ENCODE data around the gene LRRC56.

Gene LRRC56

DNA sequence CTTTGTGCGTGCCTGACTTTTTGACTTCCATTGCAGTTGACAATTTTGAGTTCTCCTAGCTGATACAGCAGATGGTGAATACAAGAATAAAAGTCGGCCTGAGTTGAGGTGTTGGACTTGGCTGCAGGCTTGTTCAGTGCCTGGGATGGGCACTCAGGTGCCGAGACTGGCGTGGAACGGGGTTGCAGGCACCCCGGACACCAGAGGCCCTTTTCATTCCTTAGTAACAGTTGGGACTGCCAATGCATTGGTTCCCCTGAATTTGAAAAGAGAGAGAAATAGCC is 40.2 kb downstream of the LRRC56 start:
- no peak for DNase-seq

DNA sequence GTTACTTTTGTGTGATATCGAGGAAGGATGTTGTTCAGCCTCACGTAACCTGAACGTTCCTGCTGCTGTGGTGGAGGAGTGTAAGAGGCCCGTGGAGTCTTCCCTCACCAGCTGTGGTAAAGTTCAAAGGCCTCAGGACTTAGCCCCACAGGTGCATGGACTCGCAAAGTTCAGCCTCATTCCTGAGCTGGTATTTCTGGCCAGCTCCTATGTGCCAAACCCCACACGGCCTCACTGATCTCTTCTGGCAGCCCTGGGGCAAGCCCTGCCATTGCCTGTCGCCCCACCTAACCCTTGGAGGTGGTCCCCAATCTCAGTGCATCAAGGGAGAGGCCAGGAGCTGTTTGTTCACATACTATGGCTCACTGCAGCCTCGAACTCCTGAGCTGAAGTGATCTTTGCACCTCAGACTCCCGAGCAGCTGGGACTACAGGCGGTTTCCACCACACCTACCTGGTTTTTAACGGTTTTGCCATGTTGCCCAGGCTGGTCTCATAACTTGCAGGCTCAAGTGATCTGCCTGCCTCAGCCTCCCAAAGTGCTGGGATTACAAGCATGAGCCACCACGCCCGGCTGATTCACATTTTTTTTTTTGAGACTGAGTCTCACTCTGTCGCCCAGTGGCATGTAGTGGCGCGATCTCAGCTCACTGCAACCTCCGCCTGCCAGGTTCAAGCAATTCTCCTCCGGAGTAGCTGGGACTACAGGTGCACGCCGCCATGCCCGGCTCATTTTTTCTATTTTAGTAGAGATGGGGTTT is 41.1 kb downstream of the LRRC56 start:
- no peak for DNase-seq

DNA sequence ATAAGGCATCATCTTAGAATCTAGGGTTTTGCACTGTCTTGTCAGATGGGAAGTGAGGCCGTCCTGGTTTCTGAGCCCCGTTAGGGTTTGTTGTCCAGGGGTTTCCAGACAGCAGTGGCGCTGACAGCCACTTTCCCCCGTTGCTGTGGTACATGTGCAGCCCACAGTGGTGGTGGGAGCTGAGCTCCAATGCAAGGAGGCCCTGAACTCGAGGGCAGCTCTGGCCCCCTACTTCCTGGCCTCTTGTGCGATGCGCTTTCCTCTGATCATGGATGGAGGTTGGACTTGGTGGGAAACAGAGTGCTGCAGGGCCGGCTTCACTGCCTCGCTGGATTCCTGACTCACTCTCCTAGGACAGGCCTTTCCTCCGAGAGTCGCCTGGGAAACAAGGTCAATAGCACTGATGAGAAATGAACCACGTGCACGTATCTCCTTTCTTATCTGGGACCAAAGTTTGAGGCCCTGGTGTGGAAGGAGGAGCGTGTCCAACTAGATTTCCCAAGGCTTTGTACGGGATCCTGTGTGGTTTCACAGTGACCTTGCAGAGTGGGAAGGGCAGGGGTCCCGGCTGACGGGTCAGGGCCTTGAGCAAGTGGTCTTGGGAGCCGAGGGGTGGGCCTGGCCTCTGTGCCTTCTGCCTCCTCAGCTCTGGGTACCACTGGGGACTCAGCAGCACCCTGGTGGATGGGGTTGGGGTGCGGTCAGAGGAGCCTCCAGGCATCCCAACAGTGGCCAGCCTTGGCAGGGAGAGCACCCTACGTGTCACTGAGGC is 42.7 kb downstream of the LRRC56 start:
- no peak for DNase-seq

DNA sequence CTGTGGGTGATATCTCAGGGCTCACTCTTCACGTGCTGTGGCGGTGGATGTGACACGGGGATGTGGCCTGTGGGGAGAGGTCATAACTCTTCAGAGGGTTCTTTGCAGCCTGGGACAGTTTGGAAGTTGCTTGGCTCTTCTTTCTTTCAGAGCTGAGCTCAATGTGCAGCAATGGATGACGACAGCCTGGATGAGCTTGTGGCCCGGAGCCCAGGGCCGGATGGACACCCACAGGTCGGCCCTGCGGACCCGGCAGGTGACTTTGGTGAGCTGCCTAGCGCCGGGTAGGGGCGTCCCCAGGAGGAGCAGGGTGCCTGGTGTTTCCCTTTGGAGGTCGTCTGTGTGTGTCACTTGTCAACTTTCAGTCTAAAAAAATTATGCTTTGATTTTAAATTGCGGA is 44.0 kb downstream of the LRRC56 start:
- DNase-seq = no peak

DNA sequence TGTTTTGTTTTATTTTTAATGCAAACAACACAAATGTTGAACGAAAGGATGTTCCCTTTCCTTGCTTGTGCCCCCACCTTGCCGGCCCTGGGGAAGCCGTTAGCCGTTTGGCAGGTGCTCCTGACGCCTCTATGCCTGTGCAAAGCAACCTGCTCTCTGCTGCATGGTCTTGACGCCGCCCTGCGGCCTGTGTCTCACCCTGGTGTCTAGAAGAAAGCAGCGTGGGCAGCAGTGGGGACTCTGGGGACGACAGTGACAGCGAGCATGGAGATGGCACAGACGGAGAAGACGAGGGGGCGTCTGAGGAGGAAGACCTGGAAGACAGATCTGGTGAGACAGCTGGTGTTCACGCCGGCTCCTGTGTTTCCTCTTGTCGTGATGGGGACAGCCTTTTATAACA is 44.4 kb downstream of the LRRC56 start:
- DNase-seq = no peak

DNA sequence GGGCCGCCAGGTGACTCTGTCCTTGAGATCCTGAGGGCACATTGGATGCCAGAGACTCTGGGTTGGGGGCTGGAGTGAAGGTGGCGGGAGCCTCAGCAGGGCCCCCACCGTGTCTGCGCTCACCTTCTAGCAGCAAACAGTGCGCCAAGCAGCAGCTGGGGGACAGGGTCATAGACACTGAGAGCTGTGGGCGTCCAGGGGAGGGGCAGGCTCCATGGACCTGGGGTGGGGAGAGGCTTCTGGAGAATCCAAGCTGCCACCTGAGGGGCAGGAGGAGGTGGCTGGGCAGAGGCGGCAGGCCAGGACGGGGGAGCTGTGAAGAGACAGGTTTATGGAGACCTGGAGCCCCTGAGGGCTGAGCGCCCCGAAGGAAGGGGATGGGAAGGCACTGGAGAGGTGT is 47.0 kb downstream of the LRRC56 start:
- no peak for DNase-seq

DNA sequence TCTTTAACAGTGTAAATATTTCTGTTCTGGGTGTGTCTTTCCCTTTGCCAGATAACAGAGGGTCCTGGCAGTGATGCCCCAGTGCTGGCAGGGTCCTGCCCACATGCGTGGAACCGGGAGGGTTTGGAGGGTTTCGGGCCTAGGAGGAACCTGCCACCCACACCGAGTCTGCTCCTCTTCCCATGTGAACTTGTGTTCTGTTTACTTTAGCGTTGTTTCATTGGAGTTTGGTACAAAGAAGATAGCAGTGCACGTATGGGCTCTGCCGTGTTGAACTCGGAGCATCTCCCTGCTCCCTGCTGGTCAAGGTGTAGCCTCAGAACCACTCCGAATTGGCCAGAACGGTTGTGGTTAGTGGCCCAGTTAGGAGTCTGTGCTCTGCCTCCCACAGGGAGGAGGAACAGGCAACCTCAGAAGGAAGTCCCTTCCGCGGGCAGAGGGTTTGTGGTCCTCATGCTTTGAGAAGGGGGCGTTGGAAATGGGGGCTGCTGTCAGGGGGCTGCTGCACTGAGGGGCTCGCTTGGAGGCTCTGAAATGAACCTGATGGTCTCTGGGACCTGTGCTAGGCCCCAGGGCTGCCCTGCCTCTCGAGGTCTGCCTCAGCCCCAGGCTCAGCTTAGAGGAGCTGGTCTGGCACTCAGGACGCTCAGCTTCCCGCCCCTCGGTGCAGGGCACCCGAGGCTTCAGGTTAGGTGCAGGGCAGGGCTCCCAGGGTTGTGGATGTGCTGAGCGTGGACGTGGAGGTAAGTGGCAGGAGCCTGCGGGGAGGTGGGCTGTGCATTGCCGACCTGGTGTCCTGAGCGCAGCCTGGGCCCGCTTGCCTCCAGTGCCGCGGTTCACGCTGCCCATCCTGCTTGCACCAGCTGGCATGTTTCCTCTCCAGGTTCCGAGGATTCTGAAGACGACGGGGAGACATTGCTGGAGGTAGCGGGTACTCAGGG is 49.3 kb downstream of the LRRC56 start:
- no peak for DNase-seq

DNA sequence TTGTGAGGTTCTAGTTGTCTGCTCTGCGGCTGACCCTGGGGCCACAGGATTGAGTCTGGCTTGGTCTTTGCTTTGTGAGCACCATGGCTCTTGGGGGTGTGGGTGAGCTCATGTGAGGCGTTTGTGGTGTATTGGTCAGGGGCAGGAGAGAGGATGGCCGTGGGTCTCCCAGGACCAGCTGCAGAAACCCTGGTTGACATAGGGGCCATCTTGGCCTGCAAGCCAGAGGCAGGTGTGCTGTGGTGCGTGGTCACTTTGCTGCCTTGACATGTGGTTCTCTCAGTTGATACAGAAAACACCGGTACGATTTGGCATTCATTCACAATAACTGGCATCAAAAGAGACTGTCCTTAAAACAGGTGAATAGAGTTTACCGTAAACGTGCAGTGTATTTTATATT is 50.2 kb downstream of the LRRC56 start:
- DNase-seq = no peak

DNA sequence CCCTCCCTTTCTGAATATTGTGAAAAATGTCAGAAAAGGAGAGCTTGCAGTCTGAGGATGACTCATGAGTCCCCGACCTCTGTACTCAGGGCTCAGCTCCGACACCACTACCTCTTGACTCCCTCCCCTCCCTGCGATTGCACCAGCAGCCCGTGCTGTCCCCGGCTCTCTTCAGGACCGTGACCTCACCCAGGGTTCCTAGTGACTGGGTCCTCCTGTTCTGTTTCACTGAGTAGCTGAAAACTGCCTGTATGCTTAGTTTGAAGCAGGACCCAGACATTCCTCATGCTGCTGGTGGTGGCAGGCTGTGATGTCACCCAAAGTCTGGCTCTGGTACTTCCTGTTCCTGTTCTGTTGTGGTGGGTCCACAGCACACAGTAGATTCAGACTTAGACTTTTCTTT is 50.7 kb downstream of the LRRC56 start:
- peak; percentile 63 to 84 (median 72) for DNase-seq

DNA sequence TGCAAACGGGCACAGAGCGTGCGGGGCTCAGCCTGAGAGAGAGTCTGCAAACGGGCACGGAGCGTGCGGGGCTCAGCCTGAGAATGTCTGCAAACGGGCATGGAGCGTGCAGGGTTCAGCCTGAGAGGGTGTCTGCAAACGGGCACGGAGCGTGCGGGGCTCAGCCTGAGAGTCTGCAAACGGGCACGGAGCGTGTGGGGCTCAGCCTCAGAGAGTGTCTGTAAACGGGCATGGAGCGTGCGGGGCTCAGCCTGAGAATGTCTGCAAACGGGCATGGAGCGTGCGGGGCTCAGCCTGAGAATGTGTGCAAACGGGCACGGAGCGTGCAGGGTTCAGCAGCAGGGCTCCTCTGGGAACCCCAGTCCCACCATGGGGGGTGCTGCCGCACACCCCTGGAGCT is 52.5 kb downstream of the LRRC56 start:
- no peak for DNase-seq

DNA sequence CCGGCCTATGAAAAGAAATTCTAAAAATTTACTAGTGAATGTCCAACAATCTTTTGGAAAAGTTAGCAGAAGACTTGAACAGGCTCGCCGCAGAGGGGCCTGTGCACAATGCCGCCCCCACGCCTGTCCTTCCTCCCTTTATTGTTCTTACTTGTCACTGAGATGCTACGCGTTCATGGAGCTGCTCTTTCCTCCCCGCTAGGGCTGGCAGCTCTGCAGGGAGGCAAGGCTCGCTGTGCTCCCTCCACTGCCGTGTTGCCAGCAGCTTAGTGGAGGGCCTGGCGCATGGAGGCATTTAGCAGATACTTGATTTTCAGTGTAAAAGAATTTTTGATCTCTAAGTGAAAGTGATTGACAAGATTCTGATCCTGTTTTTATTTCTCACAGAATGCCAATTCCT is 53.7 kb downstream of the LRRC56 start:
- DNase-seq = no peak

DNA sequence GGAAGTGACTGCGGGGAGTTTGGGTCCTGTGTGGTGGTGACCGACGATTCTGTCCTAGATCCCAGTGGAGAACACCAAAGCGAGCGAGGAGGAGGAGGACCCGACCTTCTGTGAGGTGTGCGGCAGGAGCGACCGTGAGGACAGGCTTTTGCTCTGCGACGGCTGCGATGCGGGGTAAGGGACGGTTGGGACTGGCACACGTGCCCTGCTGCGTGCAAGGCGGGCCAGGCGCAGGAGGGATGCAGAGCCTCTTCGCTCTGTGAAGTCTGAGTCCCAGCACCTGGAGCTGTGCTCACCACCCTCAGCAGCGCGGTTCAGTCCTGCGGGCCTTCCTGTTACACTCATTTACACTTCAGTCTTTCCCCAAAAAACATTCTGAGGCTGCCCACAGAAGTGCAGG is 55.2 kb downstream of the LRRC56 start:
- DNase-seq = no peak

DNA sequence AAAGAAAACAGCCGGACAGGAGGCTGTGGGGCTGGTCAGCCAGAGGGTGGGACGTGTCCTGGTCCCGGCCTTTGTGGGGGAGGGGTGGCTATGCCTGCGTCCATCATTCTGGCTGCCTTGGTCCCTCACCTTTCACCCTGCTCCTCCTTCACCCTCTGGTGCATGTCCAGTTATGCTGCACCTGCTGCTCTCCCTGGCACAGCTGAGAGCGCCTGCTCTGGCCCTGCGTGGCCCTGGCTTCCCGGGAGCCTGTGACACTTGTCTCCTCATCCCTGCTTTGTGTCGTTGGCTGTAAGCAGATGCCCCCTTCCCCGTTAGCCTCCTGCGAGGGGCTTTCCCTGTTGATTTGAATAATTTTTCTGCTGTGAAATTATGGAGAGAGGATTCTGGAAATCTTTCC is 55.6 kb downstream of the LRRC56 start:
- DNase-seq = no peak

DNA sequence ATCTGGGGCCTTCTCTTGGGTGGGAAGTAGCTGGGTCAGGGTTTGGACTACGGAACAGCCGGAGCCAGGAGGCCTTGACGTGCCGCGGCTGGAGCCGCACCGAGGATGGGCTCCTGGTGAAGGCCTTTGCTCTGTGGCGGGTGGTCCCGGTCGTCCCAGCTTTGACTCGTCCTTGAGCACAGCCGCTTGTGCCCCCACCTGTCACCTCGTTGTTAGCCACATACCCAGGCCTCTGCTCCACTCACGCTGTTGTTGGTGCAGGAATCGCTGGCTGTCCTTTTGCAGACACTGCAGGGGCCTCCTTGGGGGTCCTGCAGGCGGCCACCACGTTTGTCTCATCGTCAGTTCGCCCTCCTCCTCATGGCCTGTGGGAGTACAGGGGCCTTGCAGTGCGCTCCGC is 56.0 kb downstream of the LRRC56 start:
- DNase-seq = no peak

DNA sequence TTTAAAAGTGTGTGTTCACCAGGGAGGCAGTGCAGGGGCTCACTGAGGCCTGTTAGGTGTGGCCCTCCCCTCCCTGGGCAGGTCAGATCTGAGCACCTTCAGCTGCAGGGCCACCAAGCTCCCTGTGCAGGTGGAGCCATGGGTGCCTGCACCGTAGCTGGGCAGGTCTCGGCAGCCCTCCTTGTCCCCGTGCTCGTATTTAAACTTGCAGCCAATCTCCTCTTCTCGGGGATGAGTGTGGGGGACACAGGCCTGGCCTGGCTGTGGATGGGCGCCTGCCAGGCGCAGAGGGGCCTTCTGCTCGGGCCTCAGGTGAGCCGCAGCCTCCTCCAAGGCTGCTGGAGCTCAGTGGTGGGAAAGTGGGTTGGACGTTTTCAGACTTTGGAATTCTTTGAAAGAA is 58.1 kb downstream of the LRRC56 start:
- DNase-seq = no peak

DNA sequence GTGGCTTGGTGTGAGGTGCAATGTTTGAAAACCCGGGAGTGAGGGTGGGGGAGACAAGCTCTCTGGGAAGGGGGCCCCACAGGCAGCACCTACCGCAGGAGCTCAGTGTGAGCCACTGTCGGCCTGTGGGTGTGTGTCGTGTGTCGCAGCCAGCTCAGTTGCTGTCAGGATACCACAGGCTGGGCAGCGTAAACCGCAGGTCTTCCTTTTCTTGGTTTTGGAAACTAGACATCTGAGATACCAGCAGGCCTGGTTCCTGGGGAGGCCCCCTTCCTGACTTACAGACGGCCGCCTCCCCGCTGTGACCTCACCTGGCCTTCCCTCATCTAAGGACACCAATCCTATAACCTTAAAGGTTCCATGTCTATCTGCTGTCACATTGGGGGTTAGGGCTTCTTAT is 59.0 kb downstream of the LRRC56 start:
- DNase-seq = no peak

DNA sequence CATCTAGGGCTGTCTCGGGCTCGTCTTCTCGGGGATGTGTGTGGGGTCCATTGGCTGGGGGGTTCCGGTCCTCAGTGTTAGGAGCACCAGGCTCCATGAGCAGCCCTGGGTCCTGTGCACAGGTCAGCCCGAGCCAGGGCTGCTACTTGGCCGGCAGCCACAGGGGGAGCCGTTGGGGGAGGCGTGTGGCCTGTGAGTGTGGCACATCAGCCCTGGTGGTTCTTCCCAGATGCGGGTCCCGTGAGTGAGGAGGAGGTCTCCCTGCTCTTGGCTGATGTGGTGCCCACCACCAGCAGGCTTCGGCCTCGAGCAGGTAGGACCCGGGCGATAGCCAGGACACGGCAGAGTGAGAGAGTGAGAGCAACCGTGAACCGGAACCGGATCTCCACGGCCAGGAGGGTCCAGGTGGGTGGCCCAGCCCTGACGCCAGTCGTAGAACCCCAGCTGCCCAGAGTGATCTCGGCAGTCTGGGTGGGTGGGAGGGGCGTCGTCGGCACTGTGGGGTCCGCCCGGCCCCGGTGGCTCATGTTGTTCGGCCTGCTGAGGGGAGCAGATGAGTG is 59.9 kb downstream of the LRRC56 start:
- no peak for DNase-seq

DNA sequence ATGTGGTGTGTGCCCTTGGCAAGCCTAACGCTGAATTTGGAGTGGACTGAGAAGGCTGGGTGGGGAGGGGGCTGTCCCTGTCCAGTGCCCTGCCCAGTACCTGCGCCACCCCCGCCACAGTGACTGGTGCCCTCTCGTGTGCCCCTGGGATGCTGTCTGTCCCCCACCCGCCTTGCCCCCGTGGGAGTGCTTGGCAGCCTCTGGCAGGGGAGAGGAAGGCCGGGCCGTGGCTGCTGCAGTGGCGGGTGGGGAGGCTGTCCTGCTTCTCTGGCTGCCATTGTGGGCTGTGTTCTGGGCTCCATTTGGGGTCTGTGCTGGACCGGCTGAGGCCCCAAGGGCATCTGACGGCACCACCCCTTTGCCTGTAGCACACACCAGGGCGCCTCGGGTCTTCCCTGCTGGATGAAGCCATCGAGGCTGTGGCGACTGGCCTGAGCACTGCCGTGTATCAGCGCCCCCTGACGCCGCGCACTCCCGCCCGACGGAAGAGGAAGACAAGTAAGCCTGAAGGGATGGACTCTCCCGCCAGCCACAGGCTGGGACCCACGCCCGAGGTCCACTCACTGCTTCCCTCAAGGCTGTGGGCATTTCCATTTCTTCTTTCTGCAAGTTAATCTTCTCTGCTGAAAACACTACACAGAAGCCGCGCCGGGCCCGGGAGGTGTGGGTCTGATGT is 60.8 kb downstream of the LRRC56 start:
- DNase-seq = no peak

DNA sequence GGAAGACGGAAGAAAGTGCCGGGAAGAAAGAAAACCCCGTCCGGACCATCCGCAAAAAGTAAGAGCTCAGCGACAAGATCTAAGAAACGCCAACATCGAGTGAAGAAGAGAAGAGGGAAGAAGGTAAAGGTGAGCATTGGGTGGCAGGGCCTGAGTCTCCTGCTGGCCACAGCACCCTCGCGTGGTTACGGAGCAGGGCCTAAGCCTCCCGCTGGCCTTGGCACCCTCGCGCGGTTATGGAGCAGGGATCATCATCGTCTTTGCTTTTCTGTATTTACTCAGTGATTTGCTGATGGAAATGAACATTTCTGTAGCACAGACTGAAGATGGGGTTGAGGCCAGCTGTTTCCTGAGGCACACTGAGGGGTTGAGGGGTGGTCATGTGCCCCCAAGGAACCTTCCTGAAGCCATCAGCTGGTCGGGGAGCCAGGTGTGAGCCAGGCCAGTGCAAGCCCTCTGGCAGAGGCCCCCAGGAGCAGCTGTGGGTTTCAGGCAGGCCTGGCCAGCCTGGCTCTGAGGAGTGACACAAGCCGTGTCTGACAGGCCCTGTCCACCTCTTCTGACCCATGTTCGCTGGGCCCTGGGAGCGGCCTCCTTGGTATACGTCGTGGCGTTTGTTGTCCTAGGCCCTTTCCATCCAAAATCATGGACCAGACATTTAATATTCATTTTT is 64.4 kb downstream of the LRRC56 start:
- DNase-seq = no peak

DNA sequence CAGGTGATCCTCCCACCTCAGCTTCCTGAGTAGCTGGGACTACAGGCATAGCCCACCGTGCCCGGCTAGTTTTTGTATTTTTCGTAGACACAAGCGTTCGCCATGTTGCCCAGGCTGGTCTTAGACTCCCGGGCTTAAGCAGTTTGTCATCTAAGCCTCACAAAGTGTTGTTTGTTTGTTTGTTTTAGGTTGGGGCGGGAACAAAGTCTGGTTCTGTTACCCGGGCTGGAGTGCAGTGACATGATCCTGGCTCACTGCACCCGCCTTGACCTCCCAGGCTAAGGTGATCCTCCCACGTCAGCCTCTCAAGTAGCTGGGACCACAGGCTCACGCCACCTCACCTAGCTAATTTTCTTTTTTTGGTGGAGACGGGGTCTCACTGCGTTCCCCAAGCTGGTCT is 65.8 kb downstream of the LRRC56 start:
- no peak for DNase-seq
